C4-2B (cell line): ENCODE results near the gene ZNHIT3.

Experiments used
- ZFX ChIP-seq: fragments of 450-650 bp; IDR thresholded peaks from 2 replicates; pipeline ENCODE4 v1.6.1; 2017
- TF ChIP-seq, protein P1 (sequence below): fragments of 450-650 bp; conservative IDR thresholded peaks from 2 replicates; pipeline ENCODE4 v1.5.1; 2017; ENCODE audit warnings: mild to moderate bottlenecking

DNA sequence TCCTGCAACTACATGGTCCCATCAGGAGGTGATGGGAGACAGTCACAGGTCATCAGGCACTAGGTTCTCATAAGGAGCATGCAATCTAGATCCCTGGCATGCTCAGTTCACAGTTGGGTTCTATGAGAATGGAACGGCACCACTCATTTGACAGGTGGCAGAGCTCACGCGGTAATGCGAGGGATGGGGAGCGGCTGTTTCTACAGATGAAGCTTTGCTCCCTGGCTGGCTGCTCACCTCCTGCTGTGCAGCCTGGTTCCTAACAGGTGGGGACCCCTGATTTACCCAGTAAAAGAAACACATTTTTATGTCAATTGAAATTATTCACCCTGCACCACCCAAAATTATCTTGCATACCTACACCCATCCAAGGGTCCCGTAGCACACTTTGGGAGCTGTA is 42.7 kb upstream of the ZNHIT3 start:
- TF ChIP-seq, protein P1, sequence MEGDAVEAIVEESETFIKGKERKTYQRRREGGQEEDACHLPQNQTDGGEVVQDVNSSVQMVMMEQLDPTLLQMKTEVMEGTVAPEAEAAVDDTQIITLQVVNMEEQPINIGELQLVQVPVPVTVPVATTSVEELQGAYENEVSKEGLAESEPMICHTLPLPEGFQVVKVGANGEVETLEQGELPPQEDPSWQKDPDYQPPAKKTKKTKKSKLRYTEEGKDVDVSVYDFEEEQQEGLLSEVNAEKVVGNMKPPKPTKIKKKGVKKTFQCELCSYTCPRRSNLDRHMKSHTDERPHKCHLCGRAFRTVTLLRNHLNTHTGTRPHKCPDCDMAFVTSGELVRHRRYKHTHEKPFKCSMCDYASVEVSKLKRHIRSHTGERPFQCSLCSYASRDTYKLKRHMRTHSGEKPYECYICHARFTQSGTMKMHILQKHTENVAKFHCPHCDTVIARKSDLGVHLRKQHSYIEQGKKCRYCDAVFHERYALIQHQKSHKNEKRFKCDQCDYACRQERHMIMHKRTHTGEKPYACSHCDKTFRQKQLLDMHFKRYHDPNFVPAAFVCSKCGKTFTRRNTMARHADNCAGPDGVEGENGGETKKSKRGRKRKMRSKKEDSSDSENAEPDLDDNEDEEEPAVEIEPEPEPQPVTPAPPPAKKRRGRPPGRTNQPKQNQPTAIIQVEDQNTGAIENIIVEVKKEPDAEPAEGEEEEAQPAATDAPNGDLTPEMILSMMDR = no peak
- TF ChIP-seq ZFX = no peak
